OCI-LY7 (cell line): ENCODE data around the gene VAC14. TPM values are rescaled to one million over a fixed set of nuclear protein-coding genes. Genes with fewer than 3 reads are reported as not detected.

Experiments used
- BruUV-seq: library from RNA; stranded (reverse); fragments of 400-500 nt; replicated peaks from 2 replicates; lab custom pipeline; 2021; lab: Mats Ljungman, UMichigan
- CTCF ChIA-PET: fragments of 300-600 bp; sonication (Branson Sonifier 250); formaldehyde crosslinking; loops from one replicate; lab custom pipeline; 2022; ENCODE audit warnings: antibody characterized with exemption; ENCODE audit not compliant: unreplicated experiment; lab: Charles Lee
- POLR2A ChIA-PET: fragments of 300-600 bp; sonication (Branson Sonifier 250); formaldehyde crosslinking; loops from one replicate; lab custom pipeline; 2022; ENCODE audit warnings: antibody characterized with exemption; lab: Charles Lee
- DNase-seq: peaks from one replicate; pipeline ENCODE4 v3.0.0-alpha.2; 2015; ENCODE audit warnings: low spot score
- H2AFZ ChIP-seq: fragments of 200-600 bp; sonication (generic), shearing (Covaris generic); 2 replicates; pipeline ENCODE4 v1.6.1; 2014; ENCODE audit warnings: mild to moderate bottlenecking, antibody characterized with exemption, low read length, moderate library complexity
- H3K27ac ChIP-seq: fragments of 200-600 bp; sonication (generic); 2 replicates; pipeline ENCODE4 v1.5.1; 2014; ENCODE audit warnings: mixed run types, low read depth, mild to moderate bottlenecking, moderate library complexity, low read length, inconsistent platforms; ENCODE audit not compliant: poor library complexity, severe bottlenecking
- H3K36me3 ChIP-seq: fragments of 200-600 bp; sonication (generic); 2 replicates; pipeline ENCODE4 v1.6.1; 2014; ENCODE audit warnings: mild to moderate bottlenecking, antibody characterized with exemption, low read length, moderate library complexity, mixed read lengths; ENCODE audit not compliant: insufficient read depth
- H3K4me1 ChIP-seq: fragments of 200-600 bp; sonication (generic); 2 replicates; pipeline ENCODE4 v1.5.1; 2014; ENCODE audit warnings: mild to moderate bottlenecking, low read length; ENCODE audit not compliant: insufficient read depth, poor library complexity, severe bottlenecking
- H3K4me2 ChIP-seq: fragments of 200-600 bp; sonication (generic); 2 replicates; pipeline ENCODE4 v1.6.1; 2014; ENCODE audit warnings: mild to moderate bottlenecking, low read length
- H3K4me3 ChIP-seq: fragments of 200-600 bp; sonication (generic); 2 replicates; pipeline ENCODE4 v1.5.1; 2014; ENCODE audit warnings: mild to moderate bottlenecking, low read depth, low read length; ENCODE audit not compliant: poor library complexity, severe bottlenecking
- H3K79me2 ChIP-seq: fragments of 200-600 bp; sonication (generic); 2 replicates; pipeline ENCODE4 v1.6.1; 2016; ENCODE audit warnings: low read depth, mild to moderate bottlenecking, low read length, moderate library complexity, mixed read lengths; ENCODE audit not compliant: insufficient read depth
- H3K9me2 ChIP-seq: fragments of 200-600 bp; sonication (generic); 2 replicates; pipeline ENCODE4 v1.6.1; 2016; ENCODE audit warnings: mild to moderate bottlenecking, low read length, mixed read lengths; ENCODE audit not compliant: insufficient read depth
- H3K9me3 ChIP-seq: fragments of 200-600 bp; sonication (generic); 2 replicates; pipeline ENCODE4 v1.6.1; 2014; ENCODE audit warnings: mild to moderate bottlenecking, mixed run types, low read length, mixed read lengths
- H4K20me1 ChIP-seq: fragments of 200-600 bp; sonication (generic); 2 replicates; pipeline ENCODE4 v1.6.1; 2014; ENCODE audit warnings: mild to moderate bottlenecking, antibody characterized with exemption, low read length, moderate library complexity, mixed read lengths; ENCODE audit not compliant: insufficient read depth
- EZH2phosphoT487 ChIP-seq: fragments of 200-600 bp; sonication (generic); IDR thresholded peaks from 2 replicates; pipeline ENCODE4 v1.6.1; 2018; ENCODE audit warnings: low read depth, borderline replicate concordance, mild to moderate bottlenecking, mixed run types, antibody characterized with exemption, low read length, moderate library complexity, mixed read lengths
- intact Hi-C: fragments of 100-400 bp; cut with micrococcal nuclease; formaldehyde crosslinking; loops from one replicate; pipeline ENCODE4 v1.10.0; 2022; ENCODE audit not compliant: unreplicated experiment
- total RNA-seq, 2 experiments: library from RNA; depleted of rRNA in 1 of 2; stranded (reverse); fragments of >200 nt in 1 of 2; shearing (Covaris generic) in 1 of 2; gene quantifications; 2 replicates each; pipeline ENCODE4 v1.2.3, GENCODE V29; 2014 to 2022
- TF ChIP-seq, protein P1 (sequence below): fragments of 200-600 bp; sonication (generic); conservative IDR thresholded peaks from 2 replicates; pipeline ENCODE4 v1.5.1; 2014; ENCODE audit warnings: mild to moderate bottlenecking, antibody characterized with exemption, low read length, moderate library complexity, mixed read lengths

Gene VAC14
- total RNA-seq, 2 experiments from 2014 or later = 37.6 to 43.1 TPM

DNA sequence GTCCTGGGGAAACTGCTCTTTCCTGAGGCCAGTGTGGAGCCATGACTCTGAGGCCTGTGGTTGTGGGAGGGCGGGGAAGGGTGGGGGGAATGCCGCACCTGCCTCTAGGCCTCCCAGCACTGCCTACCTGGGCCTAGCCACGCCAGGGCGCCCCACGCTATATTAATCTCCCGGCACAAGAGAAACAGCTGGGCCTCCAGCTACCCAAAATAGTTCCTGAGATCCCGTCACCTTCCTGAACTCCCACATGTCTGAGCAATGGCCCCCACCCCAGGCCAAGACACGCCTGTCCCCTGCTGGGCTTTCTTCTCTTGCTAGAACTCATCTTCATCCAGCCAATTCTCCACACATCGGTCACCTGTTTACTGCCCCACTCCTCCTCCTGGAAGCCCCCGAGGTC is 102.1 kb downstream of the VAC14 start:
- no TSS peak for BruUV-seq
- TF ChIP-seq EZH2phosphoT487 = no peak
- TF ChIP-seq, protein P1, sequence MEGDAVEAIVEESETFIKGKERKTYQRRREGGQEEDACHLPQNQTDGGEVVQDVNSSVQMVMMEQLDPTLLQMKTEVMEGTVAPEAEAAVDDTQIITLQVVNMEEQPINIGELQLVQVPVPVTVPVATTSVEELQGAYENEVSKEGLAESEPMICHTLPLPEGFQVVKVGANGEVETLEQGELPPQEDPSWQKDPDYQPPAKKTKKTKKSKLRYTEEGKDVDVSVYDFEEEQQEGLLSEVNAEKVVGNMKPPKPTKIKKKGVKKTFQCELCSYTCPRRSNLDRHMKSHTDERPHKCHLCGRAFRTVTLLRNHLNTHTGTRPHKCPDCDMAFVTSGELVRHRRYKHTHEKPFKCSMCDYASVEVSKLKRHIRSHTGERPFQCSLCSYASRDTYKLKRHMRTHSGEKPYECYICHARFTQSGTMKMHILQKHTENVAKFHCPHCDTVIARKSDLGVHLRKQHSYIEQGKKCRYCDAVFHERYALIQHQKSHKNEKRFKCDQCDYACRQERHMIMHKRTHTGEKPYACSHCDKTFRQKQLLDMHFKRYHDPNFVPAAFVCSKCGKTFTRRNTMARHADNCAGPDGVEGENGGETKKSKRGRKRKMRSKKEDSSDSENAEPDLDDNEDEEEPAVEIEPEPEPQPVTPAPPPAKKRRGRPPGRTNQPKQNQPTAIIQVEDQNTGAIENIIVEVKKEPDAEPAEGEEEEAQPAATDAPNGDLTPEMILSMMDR = no peak
- Histone ChIP-seq H4K20me1 (no peaks in the 10 kb centered on the region), H3K36me3 (peaks cover 8% of the 10 kb centered on the region; the same call in 1 of the 2 replicates), H3K4me1 (peaks cover 6% of the 10 kb centered on the region), H3K9me3 (no peaks in the 10 kb centered on the region), H3K4me3 (no peak overlapping the region), H3K4me2 (no peak overlapping the region), H3K27ac (no peak overlapping the region), H2AFZ (no peak overlapping the region), H3K9me2 (no peaks in the 10 kb centered on the region), H3K79me2 (no peaks in the 10 kb centered on the region)
- no peak for DNase-seq
- ChIA-PET POLR2A (no interaction called here), CTCF (no interaction called here)
- intact Hi-C loops = no loop called here

DNA sequence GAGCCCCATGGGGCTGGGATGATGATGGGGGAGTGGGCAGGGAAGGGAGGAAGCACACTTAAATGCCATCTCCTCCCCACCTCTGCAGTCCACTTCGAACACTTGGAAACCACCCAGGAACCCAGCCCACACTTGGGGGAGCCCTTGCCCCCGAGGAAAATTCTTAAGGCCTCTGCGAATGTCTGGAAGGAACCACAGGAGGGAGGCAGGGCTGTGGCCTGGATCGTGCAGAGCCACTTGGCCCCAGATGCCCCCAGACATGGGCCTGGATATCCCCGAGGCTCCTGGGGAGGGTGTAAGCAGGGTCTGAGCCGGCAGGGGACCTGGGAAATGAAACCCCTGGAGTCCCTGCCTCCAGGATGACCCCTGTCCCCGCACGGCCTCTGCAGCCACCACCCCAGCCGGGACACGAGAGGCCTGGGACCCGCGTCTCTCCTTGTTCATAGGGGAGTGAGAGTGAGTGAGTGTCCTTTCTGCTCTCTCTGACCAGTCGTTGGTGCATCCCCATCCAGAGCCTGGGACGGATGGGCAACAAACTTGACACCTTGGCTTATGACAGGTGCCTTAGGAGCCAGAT is 103.3 kb downstream of the VAC14 start:
- no TSS peak for BruUV-seq
- TF ChIP-seq EZH2phosphoT487 = no peak
- TF ChIP-seq, protein P1 = no peak
- CTCF ChIA-PET = no interaction called here
- H3K4me1 ChIP-seq = peaks cover 6% of the 10 kb centered on the region
- H3K4me2 ChIP-seq = no peak overlapping the region
- no peak overlapping the region for H3K4me3 ChIP-seq
- POLR2A ChIA-PET = no interaction called here
- H3K27ac ChIP-seq = no peak overlapping the region
- H3K79me2 ChIP-seq = no peaks in the 10 kb centered on the region
- DNase-seq = no peak
- H4K20me1 ChIP-seq = no peaks in the 10 kb centered on the region
- intact Hi-C loops = no loop called here
- no peaks in the 10 kb centered on the region for H3K9me3 ChIP-seq
- H2AFZ ChIP-seq = no peak overlapping the region
- H3K36me3 ChIP-seq = peaks cover 8% of the 10 kb centered on the region; the same call in 1 of the 2 replicates
- no peaks in the 10 kb centered on the region for H3K9me2 ChIP-seq

DNA sequence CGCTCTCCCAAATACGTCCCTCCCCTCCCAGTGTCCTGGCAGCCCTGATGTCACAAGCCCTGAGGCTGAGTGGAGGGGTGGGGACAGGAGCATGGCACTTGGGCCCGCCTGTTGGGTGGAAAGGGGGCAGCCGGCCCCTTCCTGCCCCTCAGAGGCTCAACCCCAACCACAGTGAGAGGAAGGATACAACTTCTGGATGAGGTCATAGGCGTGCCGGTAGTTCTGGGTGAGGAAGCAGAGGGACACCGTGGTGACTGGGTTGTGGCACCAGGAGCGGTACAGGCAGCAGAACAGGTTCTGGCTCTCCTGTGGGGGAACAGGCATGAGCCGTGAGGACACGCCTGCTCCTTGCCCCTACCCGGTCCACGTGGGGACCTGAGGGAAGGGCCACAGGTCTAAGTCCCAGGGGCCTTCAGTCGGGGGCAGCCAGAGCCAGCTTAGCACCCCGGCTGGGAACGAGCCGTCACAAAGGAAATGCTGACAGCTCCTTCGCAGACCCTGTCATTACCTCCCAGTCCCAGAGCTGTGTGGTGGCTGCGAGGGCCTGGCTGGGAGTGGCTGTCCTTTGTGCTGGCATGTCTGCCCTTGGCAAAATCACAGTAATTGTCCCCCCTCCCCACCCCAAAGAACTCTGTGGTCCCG is 103.9 kb downstream of the VAC14 start:
- POLR2A ChIA-PET = no interaction called here
- Histone ChIP-seq H3K4me2 (no peak overlapping the region), H3K4me3 (no peak overlapping the region), H3K9me2 (no peaks in the 10 kb centered on the region), H3K79me2 (no peaks in the 10 kb centered on the region), H3K4me1 (peaks cover 6% of the 10 kb centered on the region), H4K20me1 (no peaks in the 10 kb centered on the region), H3K36me3 (peaks cover 8% of the 10 kb centered on the region; the same call in 1 of the 2 replicates), H2AFZ (no peak overlapping the region), H3K9me3 (no peaks in the 10 kb centered on the region), H3K27ac (no peak overlapping the region)
- DNase-seq = no peak
- intact Hi-C loops = no loop called here
- no peak for TF ChIP-seq EZH2phosphoT487
- TF ChIP-seq, protein P1 = no peak
- CTCF ChIA-PET = no interaction called here
- no TSS peak for BruUV-seq
